HL-60 (cell line): ENCODE results near the gene STRN3.

Experiments used
- DNase-seq, 2 experiments: peaks; one replicate each; pipeline ENCODE4 v3.0.0-alpha.2; 2010 to 2020; ENCODE audit warnings: low read depth in 1 of 2, low spot score in 1 of 2
- H3K27ac ChIP-seq: fragments of 250-450 bp; sonication (Bioruptor Pico); replicated peaks from 2 replicates; pipeline ENCODE4 v1.5.1; 2020; ENCODE audit warnings: mild to moderate bottlenecking, moderate library complexity
- H3K27me3 ChIP-seq: fragments of 250-450 bp; sonication (Bioruptor Pico); 2 replicates; pipeline ENCODE4 v1.5.1; 2021; ENCODE audit warnings: mild to moderate bottlenecking, moderate library complexity; ENCODE audit not compliant: insufficient read depth, poor library complexity, severe bottlenecking
- H3K4me3 ChIP-seq: replicated peaks from 2 replicates; pipeline ENCODE4 v1.5.1; 2011; ENCODE audit warnings: mild to moderate bottlenecking, control low read depth, low read length; ENCODE audit not compliant: insufficient read depth
- CTCF ChIP-seq: IDR thresholded peaks from one replicate; pipeline ENCODE4 v1.5.1; 2011; ENCODE audit warnings: low read length, control low read depth, inconsistent platforms; ENCODE audit not compliant: insufficient read depth
- GABPA ChIP-seq: IDR thresholded peaks from 2 replicates; pipeline ENCODE4 v1.6.1; 2012; ENCODE audit warnings: low read depth
- POLR2AphosphoS5 ChIP-seq: IDR thresholded peaks from 2 replicates; pipeline ENCODE4 v1.6.1; 2012; ENCODE audit warnings: low read depth
- SPI1 ChIP-seq: IDR thresholded peaks from 2 replicates; pipeline ENCODE4 v1.6.1; 2012; ENCODE audit warnings: low read depth, mild to moderate bottlenecking, borderline replicate concordance
- TF ChIP-seq, protein P1 (sequence below): IDR thresholded peaks from 2 replicates; pipeline ENCODE4 v1.6.1; 2012; ENCODE audit warnings: low read depth; ENCODE audit not compliant: insufficient replicate concordance

The STRN3 gene

GRCh38 chr14:30990770-30991169 lies 35.4 kb downstream of the STRN3 start:
- H3K27me3 ChIP-seq, result no peaks in the 10 kb centered on the region
- no peak for DNase-seq
- TF ChIP-seq SPI1, result no peak
- TF ChIP-seq, protein P1, sequence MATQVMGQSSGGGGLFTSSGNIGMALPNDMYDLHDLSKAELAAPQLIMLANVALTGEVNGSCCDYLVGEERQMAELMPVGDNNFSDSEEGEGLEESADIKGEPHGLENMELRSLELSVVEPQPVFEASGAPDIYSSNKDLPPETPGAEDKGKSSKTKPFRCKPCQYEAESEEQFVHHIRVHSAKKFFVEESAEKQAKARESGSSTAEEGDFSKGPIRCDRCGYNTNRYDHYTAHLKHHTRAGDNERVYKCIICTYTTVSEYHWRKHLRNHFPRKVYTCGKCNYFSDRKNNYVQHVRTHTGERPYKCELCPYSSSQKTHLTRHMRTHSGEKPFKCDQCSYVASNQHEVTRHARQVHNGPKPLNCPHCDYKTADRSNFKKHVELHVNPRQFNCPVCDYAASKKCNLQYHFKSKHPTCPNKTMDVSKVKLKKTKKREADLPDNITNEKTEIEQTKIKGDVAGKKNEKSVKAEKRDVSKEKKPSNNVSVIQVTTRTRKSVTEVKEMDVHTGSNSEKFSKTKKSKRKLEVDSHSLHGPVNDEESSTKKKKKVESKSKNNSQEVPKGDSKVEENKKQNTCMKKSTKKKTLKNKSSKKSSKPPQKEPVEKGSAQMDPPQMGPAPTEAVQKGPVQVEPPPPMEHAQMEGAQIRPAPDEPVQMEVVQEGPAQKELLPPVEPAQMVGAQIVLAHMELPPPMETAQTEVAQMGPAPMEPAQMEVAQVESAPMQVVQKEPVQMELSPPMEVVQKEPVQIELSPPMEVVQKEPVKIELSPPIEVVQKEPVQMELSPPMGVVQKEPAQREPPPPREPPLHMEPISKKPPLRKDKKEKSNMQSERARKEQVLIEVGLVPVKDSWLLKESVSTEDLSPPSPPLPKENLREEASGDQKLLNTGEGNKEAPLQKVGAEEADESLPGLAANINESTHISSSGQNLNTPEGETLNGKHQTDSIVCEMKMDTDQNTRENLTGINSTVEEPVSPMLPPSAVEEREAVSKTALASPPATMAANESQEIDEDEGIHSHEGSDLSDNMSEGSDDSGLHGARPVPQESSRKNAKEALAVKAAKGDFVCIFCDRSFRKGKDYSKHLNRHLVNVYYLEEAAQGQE, result no peak
- no peak for TF ChIP-seq CTCF
- TF ChIP-seq GABPA, result no peak
- TF ChIP-seq POLR2AphosphoS5, result no peak
- no peak overlapping the region for H3K27ac ChIP-seq
- no peak overlapping the region for H3K4me3 ChIP-seq

DNA sequence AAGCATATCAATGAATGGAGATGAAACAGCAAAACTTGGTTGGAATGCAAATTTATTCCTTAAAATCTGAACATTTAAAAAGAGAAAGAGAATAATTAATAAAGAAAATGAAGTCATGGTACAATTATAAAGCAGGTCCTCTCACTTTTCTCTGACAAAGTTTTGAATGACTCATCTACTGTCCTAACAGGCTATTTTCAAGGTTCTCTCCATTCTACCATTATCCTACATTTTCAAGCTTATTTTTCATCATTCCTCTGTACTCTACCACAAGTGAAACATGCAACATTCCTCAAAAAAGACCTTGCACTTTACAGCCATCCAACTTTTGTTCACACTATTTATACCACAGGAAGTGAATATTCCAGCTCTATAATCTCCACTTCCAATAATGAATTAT lies 37.7 kb downstream of the STRN3 start:
- DNase-seq, result no peak
- no peak for TF ChIP-seq CTCF
- no peak for TF ChIP-seq POLR2AphosphoS5
- no peak for TF ChIP-seq SPI1
- TF ChIP-seq, protein P1, result no peak
- no peak for TF ChIP-seq GABPA
- no peak overlapping the region for H3K4me3 ChIP-seq

GRCh38 chr14:30985796-30986195 lies 40.4 kb downstream of the STRN3 start:
- Histone ChIP-seq H3K27me3 (no peaks in the 10 kb centered on the region), H3K27ac (no peak overlapping the region), H3K4me3 (no peak overlapping the region)
- TF ChIP-seq POLR2AphosphoS5 (no peak), GABPA (no peak), SPI1 (no peak), CTCF (no peak)
- TF ChIP-seq, protein P1, result no peak
- no peak for DNase-seq

More for the DNA sequence above, 37.7 kb downstream of the STRN3 start:
- H3K27ac ChIP-seq, result no peak overlapping the region
- H3K27me3 ChIP-seq, result no peaks in the 10 kb centered on the region
